ENCODE measurements around the gene WDR27.
A peak's percentile ranks its signal among the peaks of the same experiment; 100 is the strongest.

Gene WDR27

GRCh38 chr6:169561665-169562064 is 140.2 kb downstream of the WDR27 start (continued):
- TF ChIP-seq CREB5 (CRISPR knock-in tag; IDR thresholded peaks at IDR 0.05; ENCODE audit: low read depth) (no peak), ZFP3 (CRISPR knock-in tag; IDR thresholded peaks at IDR 0.05) (no peak), TOX (CRISPR knock-in tag; IDR thresholded peaks at IDR 0.05; ENCODE audit: borderline replicate concordance) (no peak)

DNA sequence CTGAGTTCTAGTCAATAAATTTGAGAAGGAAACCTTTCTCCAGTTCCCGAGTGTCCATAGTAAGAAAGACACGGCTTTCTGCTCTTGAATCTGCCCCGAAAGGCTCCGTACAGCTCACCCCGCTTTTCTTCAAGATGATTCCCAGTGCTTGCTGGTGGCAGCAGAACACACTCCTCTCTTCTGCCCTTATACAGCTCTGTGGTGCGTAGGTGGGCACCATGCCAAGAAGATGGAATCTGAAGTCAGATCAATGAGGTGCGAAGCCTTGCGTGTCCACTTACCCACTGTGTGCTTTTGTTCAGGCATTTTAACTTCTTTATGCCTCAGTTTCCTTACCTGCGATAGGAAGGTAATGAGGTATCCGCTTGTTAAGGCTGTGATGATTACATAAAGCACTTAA is 142.2 kb downstream of the WDR27 start:
- no peak for TF ChIP-seq PPARA (CRISPR knock-in tag; IDR thresholded peaks at IDR 0.05; ENCODE audit: borderline replicate concordance)
- TF ChIP-seq CREB5 (CRISPR knock-in tag; IDR thresholded peaks at IDR 0.05; ENCODE audit: low read depth), result no peak
- no peak for TF ChIP-seq TOX (CRISPR knock-in tag; IDR thresholded peaks at IDR 0.05; ENCODE audit: borderline replicate concordance)
- no peak for TF ChIP-seq ZFP3 (CRISPR knock-in tag; IDR thresholded peaks at IDR 0.05)
- TF ChIP-seq RARB (CRISPR knock-in tag; IDR thresholded peaks at IDR 0.05), result no peak
- TF ChIP-seq PATZ1 (CRISPR knock-in tag; IDR thresholded peaks at IDR 0.05; ENCODE audit: borderline replicate concordance), result no peak
- no peak for TF ChIP-seq ZNF565 (CRISPR knock-in tag; conservative IDR thresholded peaks at IDR 0.05; ENCODE audit: low read depth)
- peak; percentile 18; the same call in 1 of the 3 replicates for ATAC-seq

GRCh38 chr6:169558774-169559441 is 142.9 kb downstream of the WDR27 start:
- peak; percentile 70 for ATAC-seq
- no peak for TF ChIP-seq ZC3H10 (CRISPR knock-in tag; IDR thresholded peaks at IDR 0.05)
- TF ChIP-seq TSHZ2 (CRISPR knock-in tag; IDR thresholded peaks at IDR 0.05), result no peak
- no peak for TF ChIP-seq GLIS3 (CRISPR knock-in tag; IDR thresholded peaks at IDR 0.05)
- no peak for TF ChIP-seq CREB5 (CRISPR knock-in tag; IDR thresholded peaks at IDR 0.05; ENCODE audit: low read depth)
- no peak for TF ChIP-seq BACH2 (CRISPR knock-in tag; IDR thresholded peaks at IDR 0.05; ENCODE audit: borderline replicate concordance)
- no peak for TF ChIP-seq ZNF8 (CRISPR knock-in tag; IDR thresholded peaks at IDR 0.05)
- TF ChIP-seq TOX (CRISPR knock-in tag; IDR thresholded peaks at IDR 0.05; ENCODE audit: borderline replicate concordance), result no peak
- TF ChIP-seq ISL1 (CRISPR knock-in tag; IDR thresholded peaks at IDR 0.05), result no peak

- no peak for ATAC-seq
- no peak for TF ChIP-seq GLIS3 (CRISPR knock-in tag; IDR thresholded peaks at IDR 0.05)
These were observed 143.5 kb downstream of the WDR27 start for GRCh38 chr6:169558378-169558773.

- no peak for ATAC-seq
- no peak for TF ChIP-seq ZFP3 (CRISPR knock-in tag; IDR thresholded peaks at IDR 0.05)
- TF ChIP-seq RARB (CRISPR knock-in tag; IDR thresholded peaks at IDR 0.05), result no peak
- no peak for TF ChIP-seq SNAI2 (CRISPR knock-in tag; IDR thresholded peaks at IDR 0.05)
- no peak for TF ChIP-seq ZNF565 (CRISPR knock-in tag; conservative IDR thresholded peaks at IDR 0.05; ENCODE audit: low read depth)
- no peak for TF ChIP-seq TOX (CRISPR knock-in tag; IDR thresholded peaks at IDR 0.05; ENCODE audit: borderline replicate concordance)
- TF ChIP-seq GLIS3 (CRISPR knock-in tag; IDR thresholded peaks at IDR 0.05), result no peak
- TF ChIP-seq TCF4 (CRISPR knock-in tag; IDR thresholded peaks at IDR 0.05; ENCODE audit: borderline replicate concordance), result no peak
- TF ChIP-seq ARNTL (CRISPR knock-in tag; IDR thresholded peaks at IDR 0.05; ENCODE audit: borderline replicate concordance, low read depth), result no peak
- TF ChIP-seq TSHZ2 (CRISPR knock-in tag; IDR thresholded peaks at IDR 0.05), result no peak
- no peak for TF ChIP-seq CREB5 (CRISPR knock-in tag; IDR thresholded peaks at IDR 0.05; ENCODE audit: low read depth)
- no peak for TF ChIP-seq PATZ1 (CRISPR knock-in tag; IDR thresholded peaks at IDR 0.05; ENCODE audit: borderline replicate concordance)
These were observed 143.9 kb downstream of the WDR27 start for GRCh38 chr6:169557887-169558286.
